ENCODE data around the gene NR4A3.

GRCh38 chr9:99905833-99906402, 84.2 kb downstream of the NR4A3 start:
- TF ChIP-seq POLR2A (IDR thresholded peaks at IDR 0.05) (no peak), CTCF (IDR thresholded peaks at IDR 0.05) (no peak)

Data from heart left ventricle (tissue), 13 donors.